Kidney epithelial cell (primary cell): ENCODE data around the gene MRPL44. TPM values are rescaled to one million over a fixed set of nuclear protein-coding genes. Genes with fewer than 3 reads are reported as not detected.
A peak's percentile ranks its signal among the peaks of the same experiment; 100 is the strongest.

Experiments
- DNase-seq: peaks from one replicate; pipeline ENCODE4 v3.0.0-alpha.2; 2010; ENCODE audit warnings: low read depth
- H3K27me3 ChIP-seq: 2 replicates; pipeline ENCODE4 v1.6.0; 2011; ENCODE audit warnings: low read length; ENCODE audit not compliant: control insufficient read depth, insufficient read depth
- H3K36me3 ChIP-seq: 2 replicates; pipeline ENCODE4 v1.5.1; 2011; ENCODE audit warnings: low read length; ENCODE audit not compliant: control insufficient read depth, insufficient read depth
- H3K4me3 ChIP-seq: 2 replicates; pipeline ENCODE4 v1.5.1; 2011; ENCODE audit warnings: low read depth, mild to moderate bottlenecking, control low read depth, low read length
- CTCF ChIP-seq: IDR thresholded peaks from 2 replicates; pipeline ENCODE4 v1.5.1; 2011; ENCODE audit warnings: mild to moderate bottlenecking, moderate library complexity, low read length, control low read depth, inconsistent platforms; ENCODE audit not compliant: insufficient read depth, poor library complexity, severe bottlenecking
- total RNA-seq: library from RNA; depleted of rRNA; stranded (reverse); fragments of >200 nt; gene quantifications from 2 replicates; pipeline ENCODE4 v1.2.3, GENCODE V29; 2015

Gene MRPL44
- total RNA-seq, 1 donor from 2014 or later: 62.2 TPM

- peak; percentile 76 for TF ChIP-seq CTCF
- Histone ChIP-seq H3K36me3 (no peaks in the 10 kb centered on the region), H3K27me3 (no peaks in the 10 kb centered on the region), H3K4me3 (no peak overlapping the region)
- peak; percentile 47 for DNase-seq
Observed at GRCh38 chr2:223993634-223994232, 36.5 kb downstream of the MRPL44 start.

GRCh38 chr2:223994562-223995162, 37.4 kb downstream of the MRPL44 start:
- Histone ChIP-seq H3K4me3 (no peak overlapping the region), H3K27me3 (no peaks in the 10 kb centered on the region), H3K36me3 (no peaks in the 10 kb centered on the region)
- no peak for DNase-seq
- TF ChIP-seq CTCF: no peak

- TF ChIP-seq CTCF: no peak
- Histone ChIP-seq H3K36me3 (no peaks in the 10 kb centered on the region), H3K4me3 (no peak overlapping the region), H3K27me3 (no peaks in the 10 kb centered on the region)
- DNase-seq: no peak
Observed at GRCh38 chr2:223995569-223995968, 38.3 kb downstream of the MRPL44 start.

GRCh38 chr2:223996391-223996790, 39.1 kb downstream of the MRPL44 start:
- no peaks in the 10 kb centered on the region for H3K36me3 ChIP-seq
- no peaks in the 10 kb centered on the region for H3K27me3 ChIP-seq
- DNase-seq: no peak
- no peak overlapping the region for H3K4me3 ChIP-seq
- no peak for TF ChIP-seq CTCF

- H3K27me3 ChIP-seq: no peaks in the 10 kb centered on the region
- TF ChIP-seq CTCF: no peak
- no peak overlapping the region for H3K4me3 ChIP-seq
- no peaks in the 10 kb centered on the region for H3K36me3 ChIP-seq
- DNase-seq: no peak
Observed at GRCh38 chr2:223997938-223998337, 40.7 kb downstream of the MRPL44 start.

- no peaks in the 10 kb centered on the region for H3K36me3 ChIP-seq
- no peak for DNase-seq
- no peak overlapping the region for H3K4me3 ChIP-seq
- no peak for TF ChIP-seq CTCF
- H3K27me3 ChIP-seq: no peaks in the 10 kb centered on the region
Observed at GRCh38 chr2:223998948-223999347, 41.7 kb downstream of the MRPL44 start.
